Neutrophil (primary cell): ENCODE measurements around the gene WNT5B.

Experiments used
- H3K27ac ChIP-seq: fragments of 200-600 bp; sonication (generic); 2 replicates; pipeline ENCODE4 v1.5.1; 2016; ENCODE audit warnings: mild to moderate bottlenecking, moderate library complexity
- H3K27me3 ChIP-seq: fragments of 200-600 bp; sonication (generic); 2 replicates; pipeline ENCODE4 v1.6.0; 2016; ENCODE audit warnings: mild to moderate bottlenecking
- H3K36me3 ChIP-seq: fragments of 200-600 bp; sonication (generic); 2 replicates; pipeline ENCODE4 v1.5.1; 2017
- H3K4me1 ChIP-seq, 2 experiments: fragments of 200-600 bp in 1 of 2; sonication (generic) in 1 of 2; 1 replicate in 1 of 2; 2 replicates in 1 of 2; pipeline versions ENCODE4 v1.5.1 to v1.6.1; 2013 to 2016; ENCODE audit warnings: low read depth in 1 of 2, low read length in 1 of 2, mild to moderate bottlenecking in 1 of 2, moderate library complexity in 1 of 2; ENCODE audit not compliant: control insufficient read depth in 1 of 2, insufficient read depth in 1 of 2
- H3K4me3 ChIP-seq, 2 experiments: fragments of 200-600 bp in 1 of 2; sonication (generic) in 1 of 2; 1 replicate in 1 of 2; 2 replicates in 1 of 2; pipeline ENCODE4 v1.5.1; 2013 to 2016; ENCODE audit warnings: low read depth in 1 of 2, low read length in 1 of 2, mild to moderate bottlenecking in 1 of 2, moderate library complexity in 1 of 2
- H3K9me3 ChIP-seq: fragments of 200-600 bp; sonication (generic); 2 replicates; pipeline ENCODE4 v1.5.1; 2016
- TF ChIP-seq, protein P1 (sequence below): fragments of 200-600 bp; sonication (generic); IDR thresholded peaks from 2 replicates; pipeline ENCODE4 v1.5.1; 2016; ENCODE audit warnings: antibody characterized with exemption

WNT5B gene

DNA sequence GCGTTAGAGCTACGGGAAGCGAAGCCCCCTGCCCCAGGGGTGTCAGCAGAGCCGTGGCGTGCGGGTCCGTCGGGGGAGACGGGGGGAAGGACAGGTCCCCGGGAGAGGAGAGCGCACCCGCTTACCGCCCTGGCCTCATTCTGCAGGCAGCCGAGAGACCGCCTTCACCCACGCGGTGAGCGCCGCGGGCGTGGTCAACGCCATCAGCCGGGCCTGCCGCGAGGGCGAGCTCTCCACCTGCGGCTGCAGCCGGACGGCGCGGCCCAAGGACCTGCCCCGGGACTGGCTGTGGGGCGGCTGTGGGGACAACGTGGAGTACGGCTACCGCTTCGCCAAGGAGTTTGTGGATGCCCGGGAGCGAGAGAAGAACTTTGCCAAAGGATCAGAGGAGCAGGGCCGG, 10.5 kb downstream of the WNT5B start:
- no peak overlapping the region for H3K4me3 ChIP-seq
- H3K36me3 ChIP-seq = peaks cover 37% of the 10 kb centered on the region
- H3K4me1 ChIP-seq = peaks cover 17% of the 10 kb centered on the region in 2 experiments
- no peaks in the 10 kb centered on the region for H3K9me3 ChIP-seq
- no peak overlapping the region for H3K27ac ChIP-seq
- H3K27me3 ChIP-seq = no peaks in the 10 kb centered on the region
- TF ChIP-seq, protein P1, sequence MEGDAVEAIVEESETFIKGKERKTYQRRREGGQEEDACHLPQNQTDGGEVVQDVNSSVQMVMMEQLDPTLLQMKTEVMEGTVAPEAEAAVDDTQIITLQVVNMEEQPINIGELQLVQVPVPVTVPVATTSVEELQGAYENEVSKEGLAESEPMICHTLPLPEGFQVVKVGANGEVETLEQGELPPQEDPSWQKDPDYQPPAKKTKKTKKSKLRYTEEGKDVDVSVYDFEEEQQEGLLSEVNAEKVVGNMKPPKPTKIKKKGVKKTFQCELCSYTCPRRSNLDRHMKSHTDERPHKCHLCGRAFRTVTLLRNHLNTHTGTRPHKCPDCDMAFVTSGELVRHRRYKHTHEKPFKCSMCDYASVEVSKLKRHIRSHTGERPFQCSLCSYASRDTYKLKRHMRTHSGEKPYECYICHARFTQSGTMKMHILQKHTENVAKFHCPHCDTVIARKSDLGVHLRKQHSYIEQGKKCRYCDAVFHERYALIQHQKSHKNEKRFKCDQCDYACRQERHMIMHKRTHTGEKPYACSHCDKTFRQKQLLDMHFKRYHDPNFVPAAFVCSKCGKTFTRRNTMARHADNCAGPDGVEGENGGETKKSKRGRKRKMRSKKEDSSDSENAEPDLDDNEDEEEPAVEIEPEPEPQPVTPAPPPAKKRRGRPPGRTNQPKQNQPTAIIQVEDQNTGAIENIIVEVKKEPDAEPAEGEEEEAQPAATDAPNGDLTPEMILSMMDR = no peak

DNA sequence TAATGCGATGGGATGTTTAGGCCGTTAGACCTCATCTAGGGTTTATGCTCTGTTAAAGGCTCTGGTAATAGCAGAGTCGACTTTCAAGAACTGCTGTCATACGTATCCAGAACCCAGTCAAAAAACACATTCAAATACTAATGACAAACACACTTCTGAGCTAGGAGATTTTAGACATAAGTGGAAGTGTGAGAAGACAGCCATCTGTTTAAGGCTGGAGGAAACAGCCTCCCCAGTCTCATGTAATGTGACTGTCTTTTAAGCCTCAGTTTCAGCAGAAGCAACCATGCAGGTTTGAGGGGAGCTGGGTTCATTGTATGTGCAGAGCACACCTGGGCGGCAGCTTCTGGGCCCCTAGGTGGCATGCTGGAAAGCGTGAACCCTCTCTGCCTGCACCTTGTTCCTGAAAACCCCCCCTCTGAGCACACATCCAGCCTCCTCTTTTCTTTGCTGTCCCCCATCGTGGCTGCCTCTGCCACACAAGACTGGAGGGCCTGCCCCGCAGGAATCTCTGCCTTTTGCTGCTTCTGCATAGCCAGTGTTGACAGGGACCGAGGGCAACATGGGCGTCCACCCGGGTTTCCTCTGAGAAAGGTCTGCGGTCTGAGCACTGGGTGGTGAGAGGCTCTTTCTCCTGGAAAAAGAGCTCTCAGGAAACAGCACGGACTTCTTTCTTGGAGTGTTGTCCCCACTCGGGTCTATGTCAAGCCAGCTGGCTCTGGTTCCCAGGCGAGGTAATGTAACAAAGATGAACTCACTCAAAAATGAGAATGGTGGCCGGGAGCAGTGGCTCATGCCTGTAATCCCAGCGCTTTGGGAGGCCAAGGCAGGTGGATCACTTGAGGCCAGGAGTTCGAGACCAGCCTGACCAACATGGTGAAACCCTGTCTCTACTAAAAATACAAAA, 11.6 kb downstream of the WNT5B start:
- Histone ChIP-seq H3K27me3 (no peaks in the 10 kb centered on the region), H3K4me3 (no peak overlapping the region), H3K9me3 (no peaks in the 10 kb centered on the region), H3K4me1 (peaks cover 6% of the 10 kb centered on the region in 2 experiments), H3K36me3 (peaks cover 47% of the 10 kb centered on the region), H3K27ac (no peak overlapping the region)
- TF ChIP-seq, protein P1 = no peak

DNA sequence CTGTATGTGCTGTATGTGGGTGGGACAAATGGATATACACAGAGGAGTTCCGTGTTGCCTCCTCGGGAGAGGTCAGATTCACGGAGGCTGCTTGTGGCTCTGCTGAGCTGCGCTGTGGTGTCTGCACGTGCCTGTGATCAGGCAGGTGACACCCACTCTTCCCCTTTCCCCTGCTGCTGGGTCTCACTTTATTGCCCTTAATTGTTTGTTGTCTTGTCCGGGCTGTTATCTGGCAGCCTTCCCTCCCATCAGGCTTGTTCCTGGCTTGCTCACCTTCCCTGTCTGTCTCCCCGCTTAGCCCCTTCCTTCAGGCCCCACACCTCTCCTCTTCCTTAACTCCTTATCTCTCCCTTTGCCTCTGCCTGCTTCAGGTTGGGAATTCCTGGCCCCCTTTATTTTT, 13.5 kb downstream of the WNT5B start:
- peaks cover 11 to 12% of the 10 kb centered on the region in 2 experiments for H3K4me1 ChIP-seq
- no peaks in the 10 kb centered on the region for H3K27me3 ChIP-seq
- H3K27ac ChIP-seq = no peak overlapping the region
- peaks cover 56% of the 10 kb centered on the region for H3K36me3 ChIP-seq
- no peaks in the 10 kb centered on the region for H3K9me3 ChIP-seq
- TF ChIP-seq, protein P1 = no peak
- H3K4me3 ChIP-seq = no peak overlapping the region

DNA sequence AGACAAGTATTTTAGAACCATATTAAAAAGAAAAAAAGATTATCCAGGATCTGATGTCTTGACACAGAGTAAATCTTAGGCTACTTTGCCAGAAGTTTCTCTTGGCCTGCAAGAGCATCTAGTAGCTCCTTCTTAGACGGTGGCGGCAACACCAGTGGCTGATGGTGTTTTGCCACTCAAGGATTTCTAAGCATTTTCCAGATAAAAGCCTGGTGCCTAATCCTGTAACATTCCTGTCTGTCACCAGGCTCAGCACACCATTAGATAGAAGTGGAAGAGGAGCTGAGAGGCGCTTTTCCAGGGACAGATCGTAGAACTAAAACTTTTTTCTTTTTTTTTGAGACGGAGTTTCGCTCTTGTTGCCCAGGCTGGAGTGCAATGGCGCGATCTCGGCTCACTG, 14.0 kb downstream of the WNT5B start:
- TF ChIP-seq, protein P1 = no peak
- Histone ChIP-seq H3K36me3 (peaks cover 60% of the 10 kb centered on the region), H3K27ac (no peak overlapping the region), H3K27me3 (no peaks in the 10 kb centered on the region), H3K4me3 (no peak overlapping the region), H3K4me1 (peaks cover 13 to 14% of the 10 kb centered on the region in 2 experiments), H3K9me3 (no peaks in the 10 kb centered on the region)

DNA sequence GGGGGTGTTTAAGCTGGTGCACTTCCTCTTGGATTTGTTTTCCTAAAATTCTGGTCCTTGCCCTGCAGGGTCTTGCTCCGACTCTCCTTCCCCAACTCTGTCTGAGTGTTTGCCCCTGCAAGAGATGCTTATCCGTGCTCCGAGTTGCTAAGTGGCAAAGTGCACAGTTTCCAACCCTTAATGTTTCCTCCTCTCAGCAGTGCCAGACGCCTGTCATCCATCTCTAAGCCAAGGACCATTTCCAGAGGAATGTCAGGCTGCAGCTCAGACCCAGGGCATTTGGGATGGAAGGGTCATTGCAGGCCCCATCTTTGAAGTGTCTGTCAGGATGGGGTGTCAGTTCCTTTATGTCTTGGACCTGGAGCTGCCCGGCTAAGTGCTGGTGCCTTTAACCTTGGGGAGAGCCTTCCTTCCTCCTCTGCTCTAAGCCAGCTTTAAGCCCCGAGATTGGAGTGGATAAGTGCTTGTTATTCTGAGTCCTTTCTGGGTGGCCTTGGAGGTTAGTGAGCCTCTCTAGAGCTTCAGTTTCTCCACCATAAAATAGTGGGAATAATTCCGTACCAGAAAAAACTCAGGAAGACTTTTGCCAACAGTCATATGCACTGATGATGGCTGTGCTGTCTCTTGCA, 15.0 kb downstream of the WNT5B start:
- peaks cover 64% of the 10 kb centered on the region for H3K36me3 ChIP-seq
- TF ChIP-seq, protein P1 = no peak
- H3K27ac ChIP-seq = no peak overlapping the region
- no peaks in the 10 kb centered on the region for H3K27me3 ChIP-seq
- no peaks in the 10 kb centered on the region for H3K9me3 ChIP-seq
- peaks cover 13 to 14% of the 10 kb centered on the region in 2 experiments for H3K4me1 ChIP-seq
- no peak overlapping the region for H3K4me3 ChIP-seq
